ENCODE data around the gene ITSN2.

ITSN2 gene

DNA sequence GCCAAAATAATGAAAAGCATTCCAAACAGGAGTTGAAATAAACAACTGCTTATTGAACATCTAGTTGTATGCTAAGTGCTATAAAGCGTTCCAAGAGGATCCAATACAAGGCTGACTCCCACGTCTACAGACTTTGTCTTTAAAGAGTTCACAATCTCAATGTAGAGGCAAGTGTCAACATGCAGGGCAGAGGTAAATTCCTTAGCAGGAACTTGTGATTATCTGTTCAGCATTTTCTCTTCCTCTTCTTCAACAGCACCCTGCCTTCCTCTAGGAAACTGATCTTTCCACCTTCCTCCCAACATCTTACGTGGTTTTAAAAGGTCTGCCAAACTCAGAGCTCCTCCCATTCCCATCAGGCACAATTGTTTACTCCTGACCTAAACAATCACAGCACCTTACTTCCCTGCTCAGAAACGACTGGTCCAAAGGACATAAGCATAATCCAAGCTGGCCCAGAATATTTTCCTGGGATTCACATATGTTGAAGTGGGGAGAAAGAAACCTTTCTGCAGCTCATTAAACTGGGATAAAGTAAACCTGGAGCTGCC, 83.9 kb downstream of the ITSN2 start:
- TF ChIP-seq, protein P1, sequence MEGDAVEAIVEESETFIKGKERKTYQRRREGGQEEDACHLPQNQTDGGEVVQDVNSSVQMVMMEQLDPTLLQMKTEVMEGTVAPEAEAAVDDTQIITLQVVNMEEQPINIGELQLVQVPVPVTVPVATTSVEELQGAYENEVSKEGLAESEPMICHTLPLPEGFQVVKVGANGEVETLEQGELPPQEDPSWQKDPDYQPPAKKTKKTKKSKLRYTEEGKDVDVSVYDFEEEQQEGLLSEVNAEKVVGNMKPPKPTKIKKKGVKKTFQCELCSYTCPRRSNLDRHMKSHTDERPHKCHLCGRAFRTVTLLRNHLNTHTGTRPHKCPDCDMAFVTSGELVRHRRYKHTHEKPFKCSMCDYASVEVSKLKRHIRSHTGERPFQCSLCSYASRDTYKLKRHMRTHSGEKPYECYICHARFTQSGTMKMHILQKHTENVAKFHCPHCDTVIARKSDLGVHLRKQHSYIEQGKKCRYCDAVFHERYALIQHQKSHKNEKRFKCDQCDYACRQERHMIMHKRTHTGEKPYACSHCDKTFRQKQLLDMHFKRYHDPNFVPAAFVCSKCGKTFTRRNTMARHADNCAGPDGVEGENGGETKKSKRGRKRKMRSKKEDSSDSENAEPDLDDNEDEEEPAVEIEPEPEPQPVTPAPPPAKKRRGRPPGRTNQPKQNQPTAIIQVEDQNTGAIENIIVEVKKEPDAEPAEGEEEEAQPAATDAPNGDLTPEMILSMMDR (IDR thresholded peaks at IDR 0.05), result no peak
- DNase-seq, result no peak
- Histone ChIP-seq H3K36me3 (peaks cover 4 to 56% (median 22%) of the 10 kb centered on the region in 3 donors), H3K9me3 (no peaks in the 10 kb centered on the region), H3K4me1 (peaks cover 0 to 8% (median 0%) of the 10 kb centered on the region in 4 donors), H3K4me3 (no peak overlapping the region), H3K27me3 (no peaks in the 10 kb centered on the region), H3K27ac (no peak overlapping the region)
- intact Hi-C loops (cut with DNase I; ENCODE audit: low total_unique reads), result no loop called here

DNA sequence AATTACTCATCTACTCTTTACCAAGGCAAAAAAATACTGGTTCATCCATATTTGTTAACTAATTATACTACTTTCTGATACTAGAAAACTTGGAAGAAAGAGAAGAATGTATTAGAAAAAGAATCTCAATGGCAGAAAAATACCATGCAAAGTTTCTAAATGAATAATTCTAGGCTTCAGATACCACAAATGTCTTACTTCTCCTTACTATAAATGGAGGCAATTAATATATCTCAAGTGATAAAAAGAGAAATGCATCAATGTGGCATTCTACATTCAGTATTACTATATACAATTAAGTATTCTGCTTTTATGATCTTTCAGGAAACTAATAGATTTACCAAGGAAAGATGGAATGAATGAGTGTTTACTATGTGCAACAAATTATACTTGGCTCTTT, 85.5 kb downstream of the ITSN2 start:
- no peaks in the 10 kb centered on the region for H3K9me3 ChIP-seq
- intact Hi-C loops (cut with DNase I; ENCODE audit: low total_unique reads), result no loop called here
- H3K27me3 ChIP-seq, result no peaks in the 10 kb centered on the region
- TF ChIP-seq, protein P1 (IDR thresholded peaks at IDR 0.05), result no peak
- no peak overlapping the region for H3K27ac ChIP-seq
- H3K4me1 ChIP-seq, result peaks cover 0 to 8% (median 0%) of the 10 kb centered on the region in 4 donors
- H3K36me3 ChIP-seq, result peaks cover 13 to 58% (median 37%) of the 10 kb centered on the region in 3 donors
- H3K4me3 ChIP-seq, result no peak overlapping the region
- no peak for DNase-seq

DNA sequence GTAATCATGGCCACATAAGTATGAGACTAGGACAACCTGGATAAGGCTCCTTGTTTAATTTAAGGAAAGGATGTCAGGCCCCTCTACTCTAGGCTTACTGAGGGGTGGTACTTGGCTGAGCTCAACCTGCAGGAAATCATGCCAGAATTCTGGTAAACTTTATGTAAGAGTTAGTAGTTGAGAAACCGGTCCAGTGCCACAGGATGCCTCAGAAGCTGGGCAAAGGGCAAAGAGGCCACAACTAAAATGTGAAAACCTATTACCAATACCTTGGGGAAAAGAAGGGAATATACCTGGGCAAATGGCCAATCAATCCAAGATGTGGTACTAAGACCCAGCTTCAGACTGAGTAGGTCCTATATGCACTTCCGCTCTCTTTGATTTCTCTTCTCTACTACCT, 86.7 kb downstream of the ITSN2 start:
- intact Hi-C loops (cut with DNase I; ENCODE audit: low total_unique reads), result no loop called here
- Histone ChIP-seq H3K27me3 (no peaks in the 10 kb centered on the region), H3K4me1 (peaks cover 0 to 8% (median 0%) of the 10 kb centered on the region in 4 donors), H3K9me3 (no peaks in the 10 kb centered on the region), H3K27ac (no peak overlapping the region), H3K36me3 (peaks cover 22 to 65% (median 43%) of the 10 kb centered on the region in 3 donors), H3K4me3 (no peak overlapping the region)
- no peak for DNase-seq
- TF ChIP-seq, protein P1 (IDR thresholded peaks at IDR 0.05), result no peak

DNA sequence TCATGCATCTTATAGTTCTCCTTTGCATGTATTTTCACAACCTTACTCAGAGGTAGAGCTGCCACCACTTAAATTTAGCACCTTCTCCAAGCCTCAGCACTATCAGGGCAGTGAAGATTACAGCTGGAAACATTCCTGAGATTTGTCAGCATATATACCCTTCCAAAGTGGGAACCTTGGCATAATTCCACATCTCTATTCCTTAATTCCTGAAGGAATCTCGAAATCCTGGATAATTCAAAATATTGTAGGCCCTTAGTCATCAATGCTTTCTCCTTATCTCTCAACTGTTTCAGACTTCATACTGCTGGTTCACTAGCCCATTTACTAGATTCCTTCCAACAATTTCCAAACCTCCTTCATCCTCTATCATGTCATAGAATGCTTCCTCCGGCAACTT, 87.4 kb downstream of the ITSN2 start:
- TF ChIP-seq, protein P1 (IDR thresholded peaks at IDR 0.05), result no peak
- no peaks in the 10 kb centered on the region for H3K27me3 ChIP-seq
- no peak overlapping the region for H3K4me3 ChIP-seq
- H3K27ac ChIP-seq, result no peak overlapping the region
- H3K4me1 ChIP-seq, result peaks cover 0 to 8% (median 0%) of the 10 kb centered on the region in 4 donors
- H3K36me3 ChIP-seq, result peaks cover 22 to 70% (median 46%) of the 10 kb centered on the region in 3 donors
- DNase-seq, result no peak
- intact Hi-C loops (cut with DNase I; ENCODE audit: low total_unique reads), result no loop called here
- H3K9me3 ChIP-seq, result no peaks in the 10 kb centered on the region

DNA sequence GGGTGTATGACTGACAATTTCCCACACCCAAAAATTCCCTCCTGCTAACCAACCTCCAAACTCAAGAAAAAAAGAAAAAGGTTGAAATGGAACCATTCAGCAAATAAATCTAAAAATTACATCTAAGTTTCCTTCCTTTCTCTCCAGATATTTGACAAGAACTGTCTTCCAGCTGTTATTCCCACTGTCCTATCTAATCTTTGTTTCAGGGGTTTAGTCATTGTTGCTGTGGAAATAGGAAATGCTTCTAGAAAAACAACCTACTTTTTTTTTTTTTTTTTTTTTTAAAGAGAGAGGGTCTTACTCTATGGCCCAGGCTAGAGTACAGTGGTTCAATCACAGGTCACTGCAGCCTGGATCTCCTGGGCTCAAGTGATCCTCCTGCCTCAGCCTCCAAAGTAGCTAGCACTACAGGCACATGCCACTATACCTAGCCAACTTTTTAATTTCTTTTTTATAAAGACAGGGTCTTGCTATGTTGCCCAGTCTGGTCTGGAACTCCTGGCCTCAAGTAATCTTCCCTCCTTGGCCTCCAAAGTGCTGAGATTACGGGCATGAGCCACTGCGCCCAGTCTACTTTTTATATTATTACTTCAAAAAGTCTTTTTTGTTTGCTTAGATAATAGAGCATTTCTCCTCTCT, 88.1 kb downstream of the ITSN2 start:
- intact Hi-C loops (cut with DNase I; ENCODE audit: low total_unique reads), result no loop called here
- H3K9me3 ChIP-seq, result no peaks in the 10 kb centered on the region
- TF ChIP-seq, protein P1 (IDR thresholded peaks at IDR 0.05), result no peak
- DNase-seq, result no peak
- no peak overlapping the region for H3K4me3 ChIP-seq
- H3K36me3 ChIP-seq, result peaks cover 22 to 67% (median 53%) of the 10 kb centered on the region in 3 donors
- no peaks in the 10 kb centered on the region for H3K27me3 ChIP-seq
- peaks cover 0 to 8% (median 0%) of the 10 kb centered on the region in 4 donors for H3K4me1 ChIP-seq
- no peak overlapping the region for H3K27ac ChIP-seq
